ENCODE data around the gene GRAMD1A. TPM values are rescaled to one million over a fixed set of nuclear protein-coding genes. Genes with fewer than 3 reads are reported as not detected.
"Not testable (repeated sequence)": the region's sequence is repeated elsewhere in the genome, so short reads cannot be mapped to it uniquely, and the experiment has no call there.

Gene GRAMD1A
- total and polyA plus RNA-seq, 3 experiments from 2014 or later: 51.4 to 218 (median 205) TPM

GRCh38 chr19:34961775-34962686, 38.1 kb upstream of the GRAMD1A start:
- CTCF ChIA-PET: interaction anchor here (1.1 to 2.2 kb wide), 5 partner anchors 9 to 82 kb away, joined by 3 to 8 read pairs (median 5); no protein-coding TSS in a partner anchor
- DNase-seq: peak in 2 of 5 donors; percentile 19 to 40
- Histone ChIP-seq H3K36me3 (ENCODE audit: insufficient read depth, low read length) (peaks cover 47% of the 10 kb centered on the region), H3K4me3 (ENCODE audit: low read length) (peak overlapping the region; percentile 80), H3K4me1 (ENCODE audit: insufficient read depth, low read length) (peaks cover 21% of the 10 kb centered on the region), H3K27ac (ENCODE audit: low read depth, low read length) (peak overlapping the region; percentile 64), H3K27me3 (ENCODE audit: insufficient read depth, low read length, poor library complexity, severe bottlenecking) (no peaks in the 10 kb centered on the region), H3K9me3 (ENCODE audit: low read length) (peaks cover 59% of the 10 kb centered on the region)
- POLR2A ChIA-PET: interaction anchor here (0.7 kb wide), 1 partner anchor 8 kb away, joined by 3 read pairs; no protein-coding TSS in a partner anchor
- H3K4me3 Mint-ChIP-seq: peak overlapping the region; percentile 90 to 100 (median 96)
- H3K27ac Mint-ChIP-seq: peak overlapping the region; percentile 76 to 96 (median 94)
- peaks cover 44 to 66% (median 65%) of the 10 kb centered on the region in 3 donors for H3K36me3 Mint-ChIP-seq
- peaks cover 19 to 40% (median 27%) of the 10 kb centered on the region in 3 donors for H3K4me1 Mint-ChIP-seq
- no peaks in the 10 kb centered on the region for H3K27me3 Mint-ChIP-seq
- peaks cover 44 to 72% (median 67%) of the 10 kb centered on the region in 5 donors for H3K9me3 Mint-ChIP-seq

GRCh38 chr19:34962687-34963572, 37.2 kb upstream of the GRAMD1A start:
- Mint-ChIP-seq H3K36me3 (peaks cover 40 to 58% (median 57%) of the 10 kb centered on the region in 3 donors), H3K27ac (peak overlapping the region; percentile 76 to 96 (median 94)), H3K4me3 (peak overlapping the region; percentile 90 to 100 (median 96)), H3K9me3 (peaks cover 41 to 67% (median 58%) of the 10 kb centered on the region in 5 donors), H3K27me3 (no peaks in the 10 kb centered on the region), H3K4me1 (peaks cover 19 to 40% (median 27%) of the 10 kb centered on the region in 3 donors)
- Histone ChIP-seq H3K4me3 (ENCODE audit: low read length) (peak overlapping the region; percentile 80), H3K27me3 (ENCODE audit: insufficient read depth, low read length, poor library complexity, severe bottlenecking) (no peaks in the 10 kb centered on the region), H3K36me3 (ENCODE audit: insufficient read depth, low read length) (peaks cover 40% of the 10 kb centered on the region), H3K9me3 (ENCODE audit: low read length) (peaks cover 50% of the 10 kb centered on the region), H3K4me1 (ENCODE audit: insufficient read depth, low read length) (peaks cover 21% of the 10 kb centered on the region), H3K27ac (ENCODE audit: low read depth, low read length) (peak overlapping the region; percentile 64)
- ChIA-PET CTCF (interaction anchor here (0.6 to 1.7 kb wide), 5 partner anchors 10 to 387 kb away, joined by 4 to 8 read pairs (median 5); no protein-coding TSS in a partner anchor), POLR2A (interaction anchor here (0.7 to 1.4 kb wide), 2 partner anchors 9 to 36 kb away, joined by 3 to 6 read pairs; partner anchors contain the start of gene ZNF30)
- peak in 1 of 5 donors; percentile 9 for DNase-seq

GRCh38 chr19:34963573-34964406, 36.3 kb upstream of the GRAMD1A start, which contains the start of gene ZNF792:
TSS of gene ZNF792 (minus strand) at chr19:34964229. CDS start at chr19:34963662, 567 bp downstream.
- peak within 1 kb of the TSS; percentile 76 to 96 (median 94) for H3K27ac Mint-ChIP-seq
- ChIA-PET CTCF (interaction anchor here (1.2 to 1.7 kb wide), 3 partner anchors 49 to 81 kb away, joined by 4 to 8 read pairs (median 5); no protein-coding TSS in a partner anchor), POLR2A (interaction anchor here (0.6 to 1.4 kb wide), 2 partner anchors 37 to 490 kb away, joined by 4 to 6 read pairs; partner anchors contain the start of gene ZNF30)
- Histone ChIP-seq H3K4me1 (ENCODE audit: insufficient read depth, low read length) (peaks cover 21% of the 10 kb centered on the region), H3K36me3 (ENCODE audit: insufficient read depth, low read length) (peaks cover 31% of the 10 kb centered on the region), H3K27me3 (ENCODE audit: insufficient read depth, low read length, poor library complexity, severe bottlenecking) (no peaks in the 10 kb centered on the region), H3K27ac (ENCODE audit: low read depth, low read length) (peak within 1 kb of the TSS; percentile 64), H3K4me3 (ENCODE audit: low read length) (peak within 1 kb of the TSS; percentile 80), H3K9me3 (ENCODE audit: low read length) (peaks cover 42% of the 10 kb centered on the region)
- peaks cover 38 to 60% (median 50%) of the 10 kb centered on the region in 5 donors for H3K9me3 Mint-ChIP-seq
- H3K36me3 Mint-ChIP-seq: peaks cover 36 to 49% (median 48%) of the 10 kb centered on the region in 3 donors
- no peaks in the 10 kb centered on the region for H3K27me3 Mint-ChIP-seq
- peaks cover 19 to 40% (median 27%) of the 10 kb centered on the region in 3 donors for H3K4me1 Mint-ChIP-seq
- DNase-seq: peak; percentile 22 to 68 (median 38)
- peak within 1 kb of the TSS; percentile 90 to 100 (median 96) for H3K4me3 Mint-ChIP-seq

DNA sequence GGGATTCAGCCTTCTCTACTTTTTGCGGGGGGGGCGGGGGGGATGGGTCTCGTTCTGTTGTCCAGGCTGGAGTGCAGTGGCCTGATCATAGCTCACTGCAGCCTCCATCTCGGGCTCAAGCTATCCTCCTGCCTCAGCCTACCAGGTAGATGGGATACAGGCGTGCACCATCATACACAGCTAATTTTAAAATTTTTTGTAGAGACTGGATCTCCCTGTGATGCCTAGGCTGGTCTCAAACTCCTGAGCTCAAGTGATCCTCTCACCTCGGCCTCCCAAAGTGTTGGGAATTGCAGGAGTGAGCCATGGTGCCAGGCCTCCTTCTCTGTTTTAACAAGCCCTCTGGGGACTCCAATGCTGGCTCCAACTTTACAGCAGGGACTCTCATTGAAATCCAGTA, 35.5 kb upstream of the GRAMD1A start:
- Mint-ChIP-seq H3K27ac (peak overlapping the region in 3 of 8 donors; percentile 29 to 74 (median 42)), H3K4me3 (peak overlapping the region; percentile 72 to 95 (median 77)), H3K9me3 (peaks cover 30 to 52% (median 42%) of the 10 kb centered on the region in 5 donors), H3K4me1 (peaks cover 19 to 40% (median 27%) of the 10 kb centered on the region in 3 donors), H3K27me3 (no peaks in the 10 kb centered on the region), H3K36me3 (peaks cover 30 to 41% (median 40%) of the 10 kb centered on the region in 3 donors)
- H3K27me3 ChIP-seq (ENCODE audit: insufficient read depth, low read length, poor library complexity, severe bottlenecking): no peaks in the 10 kb centered on the region
- peaks cover 23% of the 10 kb centered on the region for H3K36me3 ChIP-seq (ENCODE audit: insufficient read depth, low read length)
- DNase-seq: no peak
- H3K4me1 ChIP-seq (ENCODE audit: insufficient read depth, low read length): peaks cover 21% of the 10 kb centered on the region
- H3K4me3 ChIP-seq (ENCODE audit: low read length): no peak overlapping the region
- peaks cover 34% of the 10 kb centered on the region for H3K9me3 ChIP-seq (ENCODE audit: low read length)
- CTCF ChIA-PET: interaction anchor here (1.2 kb wide), 1 partner anchor 50 kb away, joined by 4 read pairs; no protein-coding TSS in a partner anchor
- H3K27ac ChIP-seq (ENCODE audit: low read depth, low read length): no peak overlapping the region
- POLR2A ChIA-PET: interaction anchor here (0.6 kb wide), 1 partner anchor 489 kb away, joined by 4 read pairs; no protein-coding TSS in a partner anchor

- Mint-ChIP-seq H3K4me3 (peak overlapping the region in 6 of 7 donors; percentile 23 to 83 (median 58)), H3K9me3 (peaks cover 25 to 43% (median 33%) of the 10 kb centered on the region in 5 donors), H3K27ac (peak overlapping the region in 2 of 8 donors; percentile 51 to 78), H3K4me1 (peaks cover 19 to 37% (median 23%) of the 10 kb centered on the region in 3 donors), H3K36me3 (peaks cover 21 to 32% (median 31%) of the 10 kb centered on the region in 3 donors)
- Histone ChIP-seq H3K36me3 (ENCODE audit: insufficient read depth, low read length) (peaks cover 14% of the 10 kb centered on the region), H3K4me1 (ENCODE audit: insufficient read depth, low read length) (peaks cover 21% of the 10 kb centered on the region), H3K9me3 (ENCODE audit: low read length) (peaks cover 25% of the 10 kb centered on the region)
- H3K27ac ChIP-seq (ENCODE audit: low read depth, low read length); POLR2A ChIA-PET; H3K27me3 ChIP-seq (ENCODE audit: insufficient read depth, low read length, poor library complexity, severe bottlenecking); H3K27me3 Mint-ChIP-seq; DNase-seq; H3K4me3 ChIP-seq (ENCODE audit: low read length): not testable (repeated sequence)
- CTCF ChIA-PET: interaction anchor here (1.2 kb wide), 1 partner anchor 49 kb away, joined by 4 read pairs; no protein-coding TSS in a partner anchor
Measured at GRCh38 chr19:34965505-34965904, 34.6 kb upstream of the GRAMD1A start.

DNA sequence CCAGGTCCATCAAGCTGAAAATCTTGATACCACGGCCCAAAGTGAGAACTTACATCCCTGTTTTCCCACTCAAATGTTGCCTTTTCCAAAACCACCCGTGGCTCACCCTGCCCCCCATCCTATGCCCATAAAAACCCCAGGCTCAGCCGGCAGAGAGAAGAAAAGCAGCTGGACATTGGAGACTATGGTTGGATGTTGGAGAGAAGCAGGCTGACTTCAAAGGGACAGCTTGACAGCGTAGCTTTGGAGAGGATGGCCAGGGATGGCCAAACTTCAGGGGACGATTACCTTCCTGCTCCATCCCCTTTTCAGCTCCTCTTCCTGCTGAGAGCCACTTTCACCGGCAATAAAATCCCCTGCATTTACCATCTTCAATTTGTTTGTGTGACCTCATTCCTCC, 32.6 kb upstream of the GRAMD1A start:
- DNase-seq: no peak
- peak overlapping the region in 1 of 7 donors; percentile 73 for H3K4me3 Mint-ChIP-seq
- no peak overlapping the region for H3K4me3 ChIP-seq (ENCODE audit: low read length)
- peaks cover 6 to 12% (median 11%) of the 10 kb centered on the region in 3 donors for H3K36me3 Mint-ChIP-seq
- ChIA-PET CTCF (interaction anchor here (0.5 to 10.4 kb wide), 5 partner anchors 34 to 658 kb away, joined by 3 to 122 read pairs (median 3); no protein-coding TSS in a partner anchor), POLR2A (no interaction called here)
- peaks cover 7% of the 10 kb centered on the region for H3K4me1 ChIP-seq (ENCODE audit: insufficient read depth, low read length)
- no peak overlapping the region for H3K27ac ChIP-seq (ENCODE audit: low read depth, low read length)
- peaks cover 8 to 21% (median 9%) of the 10 kb centered on the region in 3 donors for H3K4me1 Mint-ChIP-seq
- H3K27me3 Mint-ChIP-seq: no peaks in the 10 kb centered on the region
- H3K27ac Mint-ChIP-seq: no peak overlapping the region
- H3K36me3 ChIP-seq (ENCODE audit: insufficient read depth, low read length): no peaks in the 10 kb centered on the region
- H3K9me3 Mint-ChIP-seq: peaks cover 7 to 22% (median 13%) of the 10 kb centered on the region in 5 donors
- peaks cover 4% of the 10 kb centered on the region for H3K9me3 ChIP-seq (ENCODE audit: low read length)
- no peaks in the 10 kb centered on the region for H3K27me3 ChIP-seq (ENCODE audit: insufficient read depth, low read length, poor library complexity, severe bottlenecking)
